GM12878 (cell line): Measurements from ENCODE around the gene EPB41L4B. TPM values are rescaled to one million over a fixed set of nuclear protein-coding genes. Genes with fewer than 3 reads are reported as not detected.

Experiments
- ATAC-seq: fragments of 200-7000 bp; cut with Tn5 transposase; 3 replicates; pipeline ENCODE4 v1.9.1; 2020; ENCODE audit warnings: mild to moderate bottlenecking, moderate library complexity
- BruUV-seq: library from RNA; stranded (reverse); fragments of 400-500 nt; replicated peaks from 2 replicates; lab custom pipeline; 2021; lab: Mats Ljungman, UMichigan
- CTCF ChIA-PET: fragments of 300-600 bp; sonication (Branson Sonifier 250); formaldehyde crosslinking; extraction: SDS; loops from one replicate; lab custom pipeline; 2021; ENCODE audit warnings: inconsistent platforms; lab: Yijun Ruan, JAX
- POLR2A ChIA-PET: fragments of 350-600 bp; formaldehyde crosslinking; extraction: SDS; loops from one replicate; lab custom pipeline; 2021; ENCODE audit warnings: inconsistent platforms; lab: Charles Lee
- RAD21 ChIA-PET: fragments of 300-600 bp; sonication (Branson Sonifier 250); formaldehyde crosslinking; loops from one replicate; lab custom pipeline; 2023; ENCODE audit warnings: antibody characterized with exemption; ENCODE audit not compliant: unreplicated experiment; lab: Charles Lee
- SMC1A ChIA-PET: fragments of 300-600 bp; sonication (Branson Sonifier 250); formaldehyde crosslinking; loops from one replicate; lab custom pipeline; 2023; ENCODE audit not compliant: unreplicated experiment, uncharacterized antibody; lab: Charles Lee
- DNase-seq: peaks from one replicate; pipeline ENCODE4 v3.0.0-alpha.2; 2011; ENCODE audit warnings: low read depth, low spot score
- FAIRE-seq: peaks from 3 replicates; lab custom pipeline; 2011; peaks lifted over from hg19 to GRCh38; lab: Jason Lieb, UNC
- H2AFZ ChIP-seq: 2 replicates; pipeline ENCODE4 v1.6.0; 2011; ENCODE audit warnings: low read depth, low read length, control low read depth; ENCODE audit not compliant: control insufficient read depth
- H3K27ac ChIP-seq: 2 replicates; pipeline ENCODE4 v1.5.1; 2011; ENCODE audit warnings: control low read depth; ENCODE audit not compliant: control insufficient read depth, insufficient read depth
- H3K27me3 ChIP-seq, 2 experiments: replicated peaks in 1 of 2; 2 replicates each; pipeline versions ENCODE4 v1.6.0 to v1.6.1; 2011; ENCODE audit warnings: low read length in 1 of 2; ENCODE audit not compliant: control insufficient read depth in 2 of 2, insufficient read depth in 2 of 2
- H3K36me3 ChIP-seq, 2 experiments: 2 replicates each; pipeline ENCODE4 v1.5.1; 2011; ENCODE audit warnings: low read length in 1 of 2; ENCODE audit not compliant: control insufficient read depth in 2 of 2, insufficient read depth in 2 of 2
- H3K4me1 ChIP-seq: 2 replicates; pipeline ENCODE4 v1.6.1; 2011; ENCODE audit warnings: mild to moderate bottlenecking, low read length, moderate library complexity, mixed read lengths; ENCODE audit not compliant: control insufficient read depth, insufficient read depth
- H3K4me2 ChIP-seq: 2 replicates; pipeline ENCODE4 v1.6.0; 2011; ENCODE audit warnings: control low read depth; ENCODE audit not compliant: control insufficient read depth, insufficient read depth
- H3K4me3 ChIP-seq: fragments of 200-600 bp; sonication (generic); 2 replicates; pipeline ENCODE4 v1.5.1; 2016
- H3K79me2 ChIP-seq: 2 replicates; pipeline ENCODE4 v1.6.0; 2011; ENCODE audit warnings: low read length; ENCODE audit not compliant: control insufficient read depth, insufficient read depth
- H3K9ac ChIP-seq: 2 replicates; pipeline ENCODE4 v1.8.0; 2011; ENCODE audit warnings: low read length, control low read depth, mixed read lengths; ENCODE audit not compliant: control insufficient read depth, insufficient read depth
- H3K9me3 ChIP-seq: replicated peaks from 3 replicates; pipeline ENCODE4 v1.5.1; 2011; ENCODE audit warnings: mild to moderate bottlenecking, low read length; ENCODE audit not compliant: control insufficient read depth, insufficient read depth
- H4K20me1 ChIP-seq: 2 replicates; pipeline ENCODE4 v1.6.0; 2011; ENCODE audit not compliant: control insufficient read depth, insufficient read depth
- BRCA1 ChIP-seq: IDR thresholded peaks from 2 replicates; pipeline ENCODE4 v1.6.1; 2011; ENCODE audit warnings: low read depth, low read length, improper control_type of control experiment
- CEBPB ChIP-seq, 2 experiments: fragments of 150-350 bp in 1 of 2; IDR thresholded peaks; 2 replicates each; pipeline ENCODE4 v1.6.1; 2012 to 2014; ENCODE audit warnings: low read depth in 2 of 2, low read length in 2 of 2, borderline replicate concordance in 1 of 2, inconsistent platforms in 1 of 2
- GABPA ChIP-seq: IDR thresholded peaks from 2 replicates; pipeline ENCODE4 v1.6.1; 2014; ENCODE audit warnings: antibody characterized with exemption, low read depth, mild to moderate bottlenecking, inconsistent platforms
- POU2F2 ChIP-seq: IDR thresholded peaks from 3 replicates; pipeline ENCODE4 v1.6.1; 2011; ENCODE audit warnings: low read depth, mild to moderate bottlenecking, low read length, borderline replicate concordance
- RB1 ChIP-seq: fragments of 450-650 bp; formaldehyde crosslinking; IDR thresholded peaks from 2 replicates; pipeline ENCODE4 v1.6.1; 2017; ENCODE audit warnings: mild to moderate bottlenecking, borderline replicate concordance
- SMAD5 ChIP-seq: IDR thresholded peaks from 2 replicates; pipeline ENCODE4 v1.6.1; 2016; ENCODE audit warnings: antibody characterized with exemption, low read depth
- SP1 ChIP-seq: IDR thresholded peaks from one replicate; pipeline ENCODE4 v1.6.1; 2011; ENCODE audit warnings: low read depth, low read length
- TARDBP ChIP-seq: IDR thresholded peaks from 2 replicates; pipeline ENCODE4 v1.6.1; 2016; ENCODE audit warnings: borderline replicate concordance
- TBL1XR1 ChIP-seq: IDR thresholded peaks from 2 replicates; pipeline ENCODE4 v1.6.1; 2012; ENCODE audit warnings: low read depth, low read length, improper control_type of control experiment
- ZNF384 ChIP-seq: IDR thresholded peaks from 2 replicates; pipeline ENCODE4 v1.6.1; 2012; ENCODE audit warnings: low read depth, mild to moderate bottlenecking, low read length, improper control_type of control experiment, borderline replicate concordance
- ZNF622 ChIP-seq: fragments of 450-650 bp; IDR thresholded peaks from 2 replicates; pipeline ENCODE4 v1.6.1; 2017; ENCODE audit warnings: mild to moderate bottlenecking, inconsistent platforms
- ZSCAN29 ChIP-seq: fragments of 450-650 bp; IDR thresholded peaks from 2 replicates; pipeline ENCODE4 v1.6.1; 2017; ENCODE audit warnings: mild to moderate bottlenecking, moderate library complexity
- WGBS: methylation state at CpG from one replicate; pipeline ENCODE4 v1.1.6; 2016; ENCODE audit warnings: low lambda C conversion rate; ENCODE audit not compliant: insufficient replicate concordance, insufficient coverage; ENCODE audit errors: missing lambda C conversion rate; 5-methylcytosine and 5-hydroxymethylcytosine counted together
- in situ Hi-C: fragments of 300-500 bp; cut with MboI; formaldehyde crosslinking; loops from 9 replicates; pipeline ENCODE4 v1.14.3; 2018; ENCODE audit warnings: mixed read lengths
- intact Hi-C: fragments of 100-400 bp; cut with micrococcal nuclease; formaldehyde crosslinking; loops from one replicate; pipeline ENCODE4 v1.14.2; 2022; ENCODE audit not compliant: unreplicated experiment
- polyA plus RNA-seq, 11 experiments: library from polyadenylated mRNA; depleted of rRNA in 4 of 11; unstranded in 6 of 11; stranded (reverse) in 5 of 11; fragments of >200 nt; fragmentation: Nextera tagmentation in 4 of 11; fragmentation: Illumina TruSeq in 1 of 11; extraction: Ambion mirVana in 4 of 11; extraction: Trizol in 1 of 11; gene quantifications; 1 replicate in 1 of 11; 2 replicates in 10 of 11; pipeline versions ENCODE4 v1.2.1 to v1.2.3, GENCODE V29; 2011 to 2016; ENCODE audit warnings: inconsistent platforms in 2 of 11, missing spikeins in 2 of 11, low read depth in 1 of 11
- total RNA-seq, 4 experiments: library from RNA; depleted of rRNA in 3 of 4; stranded (reverse); fragments of >200 nt in 3 of 4; fragmentation: Illumina TruSeq in 1 of 4; extraction: Trizol in 1 of 4; gene quantifications; 2 replicates each; pipeline versions ENCODE4 v1.2.1 to v1.2.3, GENCODE V29; 2013 to 2021
- TF ChIP-seq, protein P1 (sequence below): fragments of 450-650 bp; IDR thresholded peaks from 2 replicates; pipeline ENCODE4 v1.6.1; 2014; ENCODE audit warnings: mild to moderate bottlenecking
- TF ChIP-seq, protein P2 (sequence below): IDR thresholded peaks from 2 replicates; pipeline ENCODE4 v1.6.1; 2012; ENCODE audit warnings: improper control_type of control experiment, low read depth, low read length; ENCODE audit not compliant: insufficient replicate concordance
- TF ChIP-seq, protein P3 (sequence below): fragments of 450-650 bp; IDR thresholded peaks from 2 replicates; pipeline ENCODE4 v1.6.1; 2017; ENCODE audit warnings: mild to moderate bottlenecking, low read depth, inconsistent platforms; ENCODE audit not compliant: poor library complexity, severe bottlenecking

EPB41L4B gene
- total and polyA plus RNA-seq, 10 of the 15 experiments (the other 5 are each of a cell fraction or from before 2014, with no cell fraction given): 0.04 to 0.75 (median 0.13) TPM; not detected in 1

DNA sequence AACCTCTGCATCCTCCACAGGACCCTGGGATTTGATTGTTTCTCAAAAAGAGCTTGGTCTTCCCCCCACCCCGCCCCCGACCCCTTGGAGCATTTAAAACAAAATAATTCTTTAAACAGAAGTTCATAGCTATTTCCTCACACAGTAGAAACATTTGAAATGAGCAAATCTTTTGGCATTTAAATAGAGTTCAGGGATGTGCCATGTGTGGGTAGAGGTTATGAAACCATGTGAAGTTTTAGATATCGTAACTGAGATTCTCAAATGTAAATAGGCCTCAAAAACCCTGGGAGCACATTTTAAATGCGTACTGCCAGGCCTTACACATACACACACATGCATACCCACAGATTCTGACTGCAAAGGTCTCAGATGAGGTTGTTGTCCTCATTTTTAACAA is 66.5 kb downstream of the EPB41L4B start:
- Histone ChIP-seq H3K4me2 (no peak overlapping the region), H3K79me2 (no peaks in the 10 kb centered on the region), H3K36me3 (no peaks in the 10 kb centered on the region), H3K27ac (no peak overlapping the region), H3K4me1 (no peaks in the 10 kb centered on the region), H3K27me3 (peaks cover 0 to 1% of the 10 kb centered on the region in 2 experiments; a peak in 1 of 4 replicates), H3K9me3 (no peaks in the 10 kb centered on the region), H4K20me1 (no peaks in the 10 kb centered on the region), H2AFZ (no peak overlapping the region), H3K9ac (no peak overlapping the region), H3K4me3 (no peak overlapping the region)
- ChIA-PET SMC1A (interaction anchor here (0.6 kb wide), 1 partner anchor 157 kb away, joined by 3 read pairs; no protein-coding TSS in a partner anchor), CTCF (interaction anchor here (1.2 kb wide), 1 partner anchor 146 kb away, joined by 3 read pairs; no protein-coding TSS in a partner anchor), POLR2A (no interaction called here), RAD21 (no interaction called here)
- intact Hi-C loops: no loop called here
- no TSS peak for BruUV-seq
- ATAC-seq: no peak
- in situ Hi-C loops: no loop called here
- no peak for FAIRE-seq
- WGBS: 48% methylated on average over 4 of the region's 4 CpGs
- DNase-seq: no peak
- TF ChIP-seq, protein P1, sequence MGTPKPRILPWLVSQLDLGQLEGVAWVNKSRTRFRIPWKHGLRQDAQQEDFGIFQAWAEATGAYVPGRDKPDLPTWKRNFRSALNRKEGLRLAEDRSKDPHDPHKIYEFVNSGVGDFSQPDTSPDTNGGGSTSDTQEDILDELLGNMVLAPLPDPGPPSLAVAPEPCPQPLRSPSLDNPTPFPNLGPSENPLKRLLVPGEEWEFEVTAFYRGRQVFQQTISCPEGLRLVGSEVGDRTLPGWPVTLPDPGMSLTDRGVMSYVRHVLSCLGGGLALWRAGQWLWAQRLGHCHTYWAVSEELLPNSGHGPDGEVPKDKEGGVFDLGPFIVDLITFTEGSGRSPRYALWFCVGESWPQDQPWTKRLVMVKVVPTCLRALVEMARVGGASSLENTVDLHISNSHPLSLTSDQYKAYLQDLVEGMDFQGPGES: no peak
- TF ChIP-seq, protein P2, sequence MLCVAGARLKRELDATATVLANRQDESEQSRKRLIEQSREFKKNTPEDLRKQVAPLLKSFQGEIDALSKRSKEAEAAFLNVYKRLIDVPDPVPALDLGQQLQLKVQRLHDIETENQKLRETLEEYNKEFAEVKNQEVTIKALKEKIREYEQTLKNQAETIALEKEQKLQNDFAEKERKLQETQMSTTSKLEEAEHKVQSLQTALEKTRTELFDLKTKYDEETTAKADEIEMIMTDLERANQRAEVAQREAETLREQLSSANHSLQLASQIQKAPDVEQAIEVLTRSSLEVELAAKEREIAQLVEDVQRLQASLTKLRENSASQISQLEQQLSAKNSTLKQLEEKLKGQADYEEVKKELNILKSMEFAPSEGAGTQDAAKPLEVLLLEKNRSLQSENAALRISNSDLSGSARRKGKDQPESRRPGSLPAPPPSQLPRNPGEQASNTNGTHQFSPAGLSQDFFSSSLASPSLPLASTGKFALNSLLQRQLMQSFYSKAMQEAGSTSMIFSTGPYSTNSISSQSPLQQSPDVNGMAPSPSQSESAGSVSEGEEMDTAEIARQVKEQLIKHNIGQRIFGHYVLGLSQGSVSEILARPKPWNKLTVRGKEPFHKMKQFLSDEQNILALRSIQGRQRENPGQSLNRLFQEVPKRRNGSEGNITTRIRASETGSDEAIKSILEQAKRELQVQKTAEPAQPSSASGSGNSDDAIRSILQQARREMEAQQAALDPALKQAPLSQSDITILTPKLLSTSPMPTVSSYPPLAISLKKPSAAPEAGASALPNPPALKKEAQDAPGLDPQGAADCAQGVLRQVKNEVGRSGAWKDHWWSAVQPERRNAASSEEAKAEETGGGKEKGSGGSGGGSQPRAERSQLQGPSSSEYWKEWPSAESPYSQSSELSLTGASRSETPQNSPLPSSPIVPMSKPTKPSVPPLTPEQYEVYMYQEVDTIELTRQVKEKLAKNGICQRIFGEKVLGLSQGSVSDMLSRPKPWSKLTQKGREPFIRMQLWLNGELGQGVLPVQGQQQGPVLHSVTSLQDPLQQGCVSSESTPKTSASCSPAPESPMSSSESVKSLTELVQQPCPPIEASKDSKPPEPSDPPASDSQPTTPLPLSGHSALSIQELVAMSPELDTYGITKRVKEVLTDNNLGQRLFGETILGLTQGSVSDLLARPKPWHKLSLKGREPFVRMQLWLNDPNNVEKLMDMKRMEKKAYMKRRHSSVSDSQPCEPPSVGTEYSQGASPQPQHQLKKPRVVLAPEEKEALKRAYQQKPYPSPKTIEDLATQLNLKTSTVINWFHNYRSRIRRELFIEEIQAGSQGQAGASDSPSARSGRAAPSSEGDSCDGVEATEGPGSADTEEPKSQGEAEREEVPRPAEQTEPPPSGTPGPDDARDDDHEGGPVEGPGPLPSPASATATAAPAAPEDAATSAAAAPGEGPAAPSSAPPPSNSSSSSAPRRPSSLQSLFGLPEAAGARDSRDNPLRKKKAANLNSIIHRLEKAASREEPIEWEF: no peak
- TF ChIP-seq RB1 (no peak), BRCA1 (no peak), TARDBP (no peak), ZNF384 (no peak), ZNF622 (no peak), GABPA (no peak), SMAD5 (no peak), POU2F2 (no peak), CEBPB (IDR thresholded peaks at IDR 0.05; ENCODE audit: borderline replicate concordance in 1 of 2, low read depth in 2 of 2, low read length in 2 of 2) (no peak), SP1 (no peak), TBL1XR1 (no peak), ZSCAN29 (no peak)
- TF ChIP-seq, protein P3, sequence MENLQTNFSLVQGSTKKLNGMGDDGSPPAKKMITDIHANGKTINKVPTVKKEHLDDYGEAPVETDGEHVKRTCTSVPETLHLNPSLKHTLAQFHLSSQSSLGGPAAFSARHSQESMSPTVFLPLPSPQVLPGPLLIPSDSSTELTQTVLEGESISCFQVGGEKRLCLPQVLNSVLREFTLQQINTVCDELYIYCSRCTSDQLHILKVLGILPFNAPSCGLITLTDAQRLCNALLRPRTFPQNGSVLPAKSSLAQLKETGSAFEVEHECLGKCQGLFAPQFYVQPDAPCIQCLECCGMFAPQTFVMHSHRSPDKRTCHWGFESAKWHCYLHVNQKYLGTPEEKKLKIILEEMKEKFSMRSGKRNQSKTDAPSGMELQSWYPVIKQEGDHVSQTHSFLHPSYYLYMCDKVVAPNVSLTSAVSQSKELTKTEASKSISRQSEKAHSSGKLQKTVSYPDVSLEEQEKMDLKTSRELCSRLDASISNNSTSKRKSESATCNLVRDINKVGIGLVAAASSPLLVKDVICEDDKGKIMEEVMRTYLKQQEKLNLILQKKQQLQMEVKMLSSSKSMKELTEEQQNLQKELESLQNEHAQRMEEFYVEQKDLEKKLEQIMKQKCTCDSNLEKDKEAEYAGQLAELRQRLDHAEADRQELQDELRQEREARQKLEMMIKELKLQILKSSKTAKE: no peak
